Smooth muscle cell (in vitro differentiated cells): Measurements from ENCODE around the gene CABP4. TPM values are rescaled to one million over a fixed set of nuclear protein-coding genes. Genes with fewer than 3 reads are reported as not detected.

Experiments
- DNase-seq: peaks from one replicate; lab custom pipeline; 2025; ENCODE audit not compliant: unreplicated experiment; lab: John Stamatoyannopoulos, UW
- H2AFZ ChIP-seq: fragments of 200-600 bp; sonication (generic); 2 replicates; pipeline ENCODE4 v1.6.0; 2016; ENCODE audit warnings: antibody characterized with exemption, low read depth, mild to moderate bottlenecking
- H3F3A ChIP-seq: fragments of 200-600 bp; sonication (generic); 2 replicates; pipeline ENCODE4 v1.6.0; 2017; ENCODE audit warnings: antibody characterized with exemption, low read depth
- H3K27ac ChIP-seq: fragments of 200-600 bp; sonication (generic); 2 replicates; pipeline ENCODE4 v1.5.1; 2016; ENCODE audit warnings: low read depth, mild to moderate bottlenecking
- H3K27me3 ChIP-seq: fragments of 200-600 bp; sonication (generic); 2 replicates; pipeline ENCODE4 v1.6.1; 2016; ENCODE audit warnings: low read depth, mild to moderate bottlenecking
- H3K36me3 ChIP-seq: fragments of 200-600 bp; sonication (generic); 2 replicates; pipeline ENCODE4 v1.5.1; 2016; ENCODE audit warnings: low read depth
- H3K4me1 ChIP-seq: fragments of 200-600 bp; sonication (generic); 2 replicates; pipeline ENCODE4 v1.5.1; 2016; ENCODE audit warnings: low read depth
- H3K4me2 ChIP-seq: fragments of 200-600 bp; sonication (generic); 2 replicates; pipeline ENCODE4 v1.6.0; 2016; ENCODE audit warnings: mild to moderate bottlenecking
- H3K4me3 ChIP-seq: fragments of 200-600 bp; sonication (generic); 2 replicates; pipeline ENCODE4 v1.5.1; 2016; ENCODE audit warnings: mild to moderate bottlenecking
- H3K79me2 ChIP-seq: fragments of 200-600 bp; sonication (generic); 2 replicates; pipeline ENCODE4 v1.6.0; 2016; ENCODE audit warnings: low read depth, mild to moderate bottlenecking
- H3K9ac ChIP-seq: fragments of 200-600 bp; sonication (generic); 2 replicates; pipeline ENCODE4 v1.6.0; 2016; ENCODE audit warnings: low read depth
- H3K9me3 ChIP-seq: fragments of 200-600 bp; sonication (generic); replicated peaks from 2 replicates; pipeline ENCODE4 v1.5.1; 2016; ENCODE audit warnings: low read depth
- H4K20me1 ChIP-seq: fragments of 200-600 bp; sonication (generic); 2 replicates; pipeline ENCODE4 v1.6.0; 2016; ENCODE audit warnings: low read depth
- WGBS: methylation state at CpG from one replicate; pipeline ENCODE4 v1.1.7; 2016; ENCODE audit warnings: low lambda C conversion rate; 5-methylcytosine and 5-hydroxymethylcytosine counted together
- polyA plus RNA-seq: library from polyadenylated mRNA; unstranded; fragments of >200 nt; fragmentation: Nextera tagmentation; extraction: Ambion mirVana; gene quantifications from 2 replicates; pipeline ENCODE4 v1.2.1, GENCODE V29; 2016
- total RNA-seq: library from RNA; depleted of rRNA; stranded (reverse); fragments of >200 nt; gene quantifications from 2 replicates; pipeline ENCODE4 v1.2.3, GENCODE V29; 2014
- TF ChIP-seq, protein P1 (sequence below): fragments of 200-600 bp; sonication (generic); IDR thresholded peaks from 2 replicates; pipeline ENCODE4 v1.5.1; 2017; ENCODE audit warnings: borderline replicate concordance, mild to moderate bottlenecking, antibody characterized with exemption; ENCODE audit not compliant: insufficient read depth, poor library complexity, severe bottlenecking

The CABP4 gene
- total and polyA plus RNA-seq, 2 experiments from 2014 or later, result not detected

DNA sequence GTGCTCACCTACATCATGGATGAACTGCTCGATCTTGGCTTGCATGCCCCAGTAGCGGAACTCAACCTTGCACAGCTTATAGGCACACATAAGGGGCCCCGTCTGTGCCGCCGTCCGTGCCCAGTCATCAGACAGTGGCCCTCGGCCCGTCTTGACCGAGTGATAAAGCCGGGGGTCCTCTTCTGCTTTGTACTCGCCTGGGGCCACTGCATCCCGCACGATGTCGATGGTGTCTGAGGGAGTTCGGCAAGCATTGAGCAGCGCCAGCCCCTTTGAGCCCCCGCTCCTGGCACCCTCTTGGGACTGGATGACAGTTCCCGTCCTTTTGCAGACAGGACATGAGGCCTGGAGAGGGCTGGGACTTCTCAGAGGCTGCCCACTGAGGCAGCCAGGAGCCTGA, 46.7 kb downstream of the CABP4 start:
- TF ChIP-seq, protein P1, sequence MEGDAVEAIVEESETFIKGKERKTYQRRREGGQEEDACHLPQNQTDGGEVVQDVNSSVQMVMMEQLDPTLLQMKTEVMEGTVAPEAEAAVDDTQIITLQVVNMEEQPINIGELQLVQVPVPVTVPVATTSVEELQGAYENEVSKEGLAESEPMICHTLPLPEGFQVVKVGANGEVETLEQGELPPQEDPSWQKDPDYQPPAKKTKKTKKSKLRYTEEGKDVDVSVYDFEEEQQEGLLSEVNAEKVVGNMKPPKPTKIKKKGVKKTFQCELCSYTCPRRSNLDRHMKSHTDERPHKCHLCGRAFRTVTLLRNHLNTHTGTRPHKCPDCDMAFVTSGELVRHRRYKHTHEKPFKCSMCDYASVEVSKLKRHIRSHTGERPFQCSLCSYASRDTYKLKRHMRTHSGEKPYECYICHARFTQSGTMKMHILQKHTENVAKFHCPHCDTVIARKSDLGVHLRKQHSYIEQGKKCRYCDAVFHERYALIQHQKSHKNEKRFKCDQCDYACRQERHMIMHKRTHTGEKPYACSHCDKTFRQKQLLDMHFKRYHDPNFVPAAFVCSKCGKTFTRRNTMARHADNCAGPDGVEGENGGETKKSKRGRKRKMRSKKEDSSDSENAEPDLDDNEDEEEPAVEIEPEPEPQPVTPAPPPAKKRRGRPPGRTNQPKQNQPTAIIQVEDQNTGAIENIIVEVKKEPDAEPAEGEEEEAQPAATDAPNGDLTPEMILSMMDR, result no peak
- no peak overlapping the region for H3K4me2 ChIP-seq
- H4K20me1 ChIP-seq, result peaks cover 18% of the 10 kb centered on the region
- H2AFZ ChIP-seq, result no peak overlapping the region
- H3F3A ChIP-seq, result peaks cover 4% of the 10 kb centered on the region
- H3K9me3 ChIP-seq, result no peaks in the 10 kb centered on the region
- peaks cover 14% of the 10 kb centered on the region for H3K79me2 ChIP-seq
- peaks cover 16% of the 10 kb centered on the region for H3K4me1 ChIP-seq
- WGBS, result over 99% methylated on average over 18 of the region's 18 CpGs
- no peaks in the 10 kb centered on the region for H3K27me3 ChIP-seq
- no peak overlapping the region for H3K4me3 ChIP-seq
- H3K9ac ChIP-seq, result no peak overlapping the region
- no peak overlapping the region for H3K27ac ChIP-seq
- no peak for DNase-seq
- H3K36me3 ChIP-seq, result no peaks in the 10 kb centered on the region

DNA sequence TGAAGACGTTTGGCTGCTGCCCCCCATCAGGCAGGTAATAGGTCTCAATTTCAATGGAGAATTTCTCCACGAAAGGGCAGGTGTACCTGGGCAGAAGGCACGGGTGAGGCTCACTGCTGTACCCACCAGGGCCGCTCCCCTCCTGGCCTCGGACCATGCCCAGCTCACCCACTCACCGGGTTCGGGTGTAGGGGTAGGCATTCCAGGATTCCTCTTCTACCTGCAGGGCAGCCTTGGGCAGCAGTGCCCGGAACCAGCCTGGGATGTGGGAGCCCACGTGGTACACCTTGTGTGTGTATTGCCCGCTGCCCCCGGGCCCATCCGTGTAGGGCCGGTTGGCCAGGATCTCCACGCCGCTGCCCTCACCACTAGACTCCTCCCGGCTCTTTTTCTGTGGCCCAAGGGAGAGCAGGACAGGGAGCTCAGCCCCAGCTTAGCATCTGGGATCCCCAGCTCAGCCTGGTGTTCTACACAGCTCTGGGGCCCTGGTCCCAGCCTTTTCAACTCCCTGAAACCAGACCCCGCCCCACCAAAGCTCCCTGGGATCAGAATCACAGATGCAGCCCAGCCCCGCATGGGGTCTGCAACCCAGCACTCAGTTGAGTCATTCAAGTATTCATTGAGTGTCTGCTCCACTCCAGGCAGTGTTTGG, 47.3 kb downstream of the CABP4 start:
- H3K79me2 ChIP-seq, result peaks cover 14% of the 10 kb centered on the region
- TF ChIP-seq, protein P1, result no peak
- DNase-seq, result no peak
- no peak overlapping the region for H3K4me2 ChIP-seq
- H3K27me3 ChIP-seq, result no peaks in the 10 kb centered on the region
- H4K20me1 ChIP-seq, result peaks cover 18% of the 10 kb centered on the region
- H3K4me1 ChIP-seq, result peaks cover 21% of the 10 kb centered on the region
- no peak overlapping the region for H3K4me3 ChIP-seq
- no peaks in the 10 kb centered on the region for H3K36me3 ChIP-seq
- WGBS, result 96% methylated on average over 18 of the region's 18 CpGs
- H3K9ac ChIP-seq, result no peak overlapping the region
- H3K9me3 ChIP-seq, result no peaks in the 10 kb centered on the region
- H3K27ac ChIP-seq, result no peak overlapping the region
- H3F3A ChIP-seq, result peaks cover 4% of the 10 kb centered on the region
- no peak overlapping the region for H2AFZ ChIP-seq

DNA sequence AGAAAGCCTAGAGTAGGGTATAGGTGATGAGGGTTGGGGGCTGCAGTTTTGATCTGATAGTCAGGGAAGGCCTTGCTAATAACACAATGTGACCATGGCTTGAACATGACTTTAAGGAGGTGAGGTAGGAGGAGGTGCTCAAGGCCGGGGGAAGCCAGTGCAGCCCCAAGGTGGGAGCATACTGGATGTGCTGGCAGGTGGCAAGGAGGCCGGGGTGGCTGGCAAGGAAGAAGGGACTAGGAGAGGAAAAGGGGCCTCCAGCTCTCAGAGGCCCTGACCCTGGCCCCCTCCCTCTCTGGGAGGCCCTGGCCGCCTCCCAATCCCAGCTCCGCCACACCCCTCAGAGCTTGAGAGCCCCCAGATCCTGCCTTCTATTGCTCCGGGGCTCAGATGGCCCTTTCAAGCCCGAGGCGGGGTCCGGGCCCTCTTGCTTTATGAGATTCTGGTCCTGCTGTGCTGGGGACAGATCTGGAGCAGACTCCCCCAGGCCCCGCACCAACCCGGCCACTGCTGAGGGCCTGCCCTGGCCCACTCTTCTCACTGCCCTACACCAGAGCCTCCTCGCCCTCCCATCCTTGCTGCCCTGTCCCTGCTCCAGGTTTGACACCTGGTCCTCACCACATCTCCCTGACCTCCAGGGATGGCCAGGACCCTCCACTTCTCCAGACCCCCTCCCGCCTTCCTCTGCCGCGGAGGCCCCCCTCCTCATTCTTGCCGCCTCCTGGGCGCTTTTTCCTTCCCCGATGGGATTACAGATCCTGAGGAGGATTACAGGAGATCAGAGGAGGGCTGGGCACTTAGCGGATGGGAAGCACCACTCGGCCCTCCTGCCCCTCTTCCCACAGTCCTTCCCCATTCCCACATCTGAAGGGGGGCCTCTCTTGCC, 48.2 kb downstream of the CABP4 start:
- TF ChIP-seq, protein P1, result no peak
- H3K36me3 ChIP-seq, result no peaks in the 10 kb centered on the region

More for the DNA sequence above, 48.2 kb downstream of the CABP4 start:
- peak overlapping the region; percentile 46 for H3K9ac ChIP-seq
- no peaks in the 10 kb centered on the region for H3K27me3 ChIP-seq
- H2AFZ ChIP-seq, result no peak overlapping the region
- H3K27ac ChIP-seq, result no peak overlapping the region
- peaks cover 14% of the 10 kb centered on the region for H3K79me2 ChIP-seq
- peaks cover 21% of the 10 kb centered on the region for H3K4me1 ChIP-seq
- DNase-seq, result no peak
- 82% methylated on average over 13 of the region's 19 CpGs for WGBS
- H4K20me1 ChIP-seq, result peaks cover 18% of the 10 kb centered on the region
- H3K4me3 ChIP-seq, result peak overlapping the region; percentile 73
- H3K4me2 ChIP-seq, result peak overlapping the region; percentile 99
- peaks cover 4% of the 10 kb centered on the region for H3F3A ChIP-seq
- no peaks in the 10 kb centered on the region for H3K9me3 ChIP-seq
